Stimulated activated CD8-positive, alpha-beta memory T cell treated with anti-CD3 and anti-CD28 coated beads, Interleukin-4, amount 100 ng/mL, for 4 hours (primary cell): Measurements from ENCODE around the gene CCS.
"Not testable (repeated sequence)": the region's sequence is repeated elsewhere in the genome, so short reads cannot be mapped to it uniquely, and the experiment has no call there.

Experiments
- DNase-seq, 2 donors: peaks; one replicate each; pipeline ENCODE4 v3.0.0-alpha.2; 2020; ENCODE audit warnings: low read depth in 2 of 2, low spot score in 1 of 2

The CCS gene

GRCh38 chr11:66625041-66625751, 32.2 kb downstream of the CCS start:
- DNase-seq = no peak

- DNase-seq = no peak
Measured at GRCh38 chr11:66625752-66626149, 32.8 kb downstream of the CCS start.

DNA sequence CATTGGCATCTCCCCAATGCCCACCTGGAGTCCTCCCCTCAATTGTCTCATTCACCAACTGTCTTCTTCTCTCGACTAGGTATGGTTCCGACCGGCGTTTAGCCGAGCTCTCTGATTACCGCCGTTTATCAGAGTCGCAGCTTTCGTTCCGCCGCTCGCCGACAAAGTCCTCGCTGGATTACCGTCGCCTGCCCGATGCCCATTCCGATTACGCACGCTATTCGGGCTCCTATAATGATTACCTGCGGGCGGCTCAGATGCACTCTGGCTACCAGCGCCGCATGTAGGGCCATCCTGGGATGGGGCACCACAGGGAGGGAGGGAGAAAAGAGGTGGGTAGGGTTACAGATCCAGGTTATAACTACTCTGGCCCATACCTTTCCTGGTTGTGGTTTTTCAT, 33.4 kb downstream of the CCS start:
- DNase-seq = no peak

- DNase-seq = no peak
Measured at GRCh38 chr11:66626926-66627325, 33.9 kb downstream of the CCS start.

DNA sequence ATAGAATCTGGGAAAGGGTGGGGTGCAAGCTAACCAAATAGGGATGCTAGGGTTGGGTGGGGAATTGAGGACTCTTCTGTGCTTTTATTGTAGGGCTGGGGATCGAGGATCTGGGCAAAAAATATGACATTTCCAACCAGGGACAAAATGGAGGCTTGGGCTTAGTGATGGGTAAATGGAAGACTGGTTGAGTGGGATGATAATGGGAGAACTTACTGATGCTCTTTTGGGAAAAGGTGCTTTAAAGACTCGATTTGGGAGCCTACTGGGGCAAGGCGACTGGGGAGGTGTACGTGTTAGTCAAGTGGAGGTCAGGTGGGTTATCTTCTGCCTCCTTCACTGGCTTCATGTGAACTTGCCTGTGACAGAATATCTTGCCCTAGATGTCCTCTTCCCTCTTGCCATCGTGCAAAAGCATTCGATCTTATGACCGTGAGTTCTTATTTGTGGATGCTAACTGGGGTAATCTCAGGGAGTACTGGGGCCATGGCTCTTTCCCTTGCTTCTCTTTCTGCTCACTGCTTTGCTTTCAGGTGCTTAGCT, 35.1 kb downstream of the CCS start:
- no peak for DNase-seq

- DNase-seq = no peak
Measured at GRCh38 chr11:66629356-66629755, 36.4 kb downstream of the CCS start.

DNA sequence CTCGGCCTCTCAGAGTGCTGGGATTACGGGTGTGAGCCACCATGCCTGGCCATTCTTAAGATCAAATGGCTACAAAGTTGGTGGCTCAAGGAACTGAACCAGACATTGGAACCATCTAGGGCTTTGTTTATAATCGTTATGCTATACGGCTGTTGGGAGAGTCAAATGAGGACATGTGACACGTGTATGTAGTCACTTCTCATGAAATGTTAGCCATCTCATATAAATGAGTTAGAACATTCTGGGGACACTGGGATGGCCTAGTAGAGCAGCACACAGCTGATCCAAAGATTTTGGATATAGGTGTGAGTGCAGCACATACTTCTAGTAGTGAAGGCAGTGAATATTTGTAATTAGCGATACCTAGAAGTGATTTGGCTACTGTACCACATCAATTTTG, 38.9 kb downstream of the CCS start:
- DNase-seq = no peak

DNA sequence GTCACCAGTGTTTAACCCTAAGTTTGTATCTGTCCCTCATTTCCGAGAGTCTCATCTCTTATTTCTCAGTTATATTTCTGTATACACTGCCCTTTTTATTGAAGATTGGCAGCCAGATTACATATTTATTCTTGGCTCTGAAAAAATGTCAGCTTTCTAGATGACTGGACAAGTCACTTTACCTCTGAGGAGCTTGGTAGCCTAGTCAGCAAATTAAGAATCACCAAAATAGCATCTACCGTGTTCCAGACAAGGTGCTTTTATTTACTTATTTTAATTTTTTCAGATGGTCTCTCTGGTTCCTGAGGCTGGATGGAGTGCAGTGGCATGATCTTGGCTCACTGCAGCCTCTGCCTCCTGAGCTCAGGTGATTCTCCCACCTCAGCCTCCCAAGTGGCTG, 40.0 kb downstream of the CCS start:
- DNase-seq = no peak

DNA sequence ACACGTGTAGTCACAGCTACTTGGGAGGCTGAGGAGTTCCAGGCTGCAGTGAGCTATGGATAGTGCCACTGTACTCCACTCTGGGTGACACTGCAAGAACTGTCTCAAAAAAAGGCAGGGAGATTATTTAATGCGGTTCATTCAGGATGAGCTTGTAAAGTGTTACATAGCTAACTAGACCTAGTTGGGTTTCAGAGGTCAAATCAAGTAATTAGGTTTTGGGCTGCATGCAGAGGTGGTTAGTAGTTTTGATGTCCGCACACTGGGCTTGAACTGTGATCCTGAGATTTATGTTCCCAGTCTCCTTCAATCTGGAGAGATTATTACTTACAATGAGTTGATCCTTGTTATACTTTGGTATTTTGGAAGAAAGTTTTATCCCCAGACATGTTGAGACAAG, 43.4 kb downstream of the CCS start:
- no peak for DNase-seq

- DNase-seq = no peak
Measured at GRCh38 chr11:66637557-66638176, 44.7 kb downstream of the CCS start.

DNA sequence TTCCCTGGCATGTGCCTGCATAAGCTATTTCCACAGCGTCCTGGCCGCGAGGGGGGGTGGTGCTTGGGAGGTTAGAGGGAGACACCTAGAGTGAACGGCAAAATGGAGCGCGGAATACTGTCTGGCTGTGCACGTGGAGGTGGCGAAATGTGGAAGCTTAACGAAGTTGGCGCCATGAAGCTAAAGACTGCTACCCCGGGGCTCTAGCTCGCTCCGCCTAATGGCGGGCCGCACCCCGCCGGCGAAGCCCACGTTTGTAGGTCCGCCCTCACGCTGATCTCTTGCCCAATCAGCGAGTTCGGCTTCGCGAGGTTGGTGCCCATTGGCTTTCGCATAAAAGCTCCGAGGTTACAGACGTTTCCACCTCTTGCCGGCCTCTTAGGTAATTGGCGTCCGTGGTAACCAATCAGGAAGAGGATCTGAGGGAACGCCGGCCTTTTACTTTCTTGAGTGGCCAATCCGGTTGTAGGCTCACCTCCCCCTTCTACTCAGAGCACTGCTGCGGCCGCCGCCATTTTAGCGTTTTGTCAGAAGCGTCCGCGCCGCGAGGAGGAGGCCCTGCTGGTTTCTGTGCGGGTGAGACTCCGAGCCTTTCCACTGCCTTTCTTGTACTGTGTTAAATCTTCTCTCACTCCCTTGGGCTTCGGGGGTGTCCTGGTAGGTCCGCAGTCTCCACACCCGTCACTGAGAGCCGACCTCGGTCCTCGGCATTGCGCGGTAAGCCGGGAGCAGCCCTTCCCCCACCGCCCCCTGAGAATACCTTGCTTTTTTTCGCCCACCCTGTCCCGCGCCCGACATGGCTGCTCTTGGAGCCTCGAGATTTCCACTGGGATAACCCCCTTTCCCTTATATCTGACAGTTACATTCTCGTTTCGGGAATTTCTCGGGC, 45.4 kb downstream of the CCS start, which contains the start of gene RBM4:
Gene RBM4, plus strand, starts transcription at position 527 of the 889 bp plus-strand sequence. CDS start 1,009 bp downstream, outside the sequence.
- peak; percentile 87 to 92 for DNase-seq

GRCh38 chr11:66639066-66639813, 46.3 kb downstream of the CCS start:
- DNase-seq = no peak

- not testable (repeated sequence) for DNase-seq
Measured at GRCh38 chr11:66639814-66640340, 46.9 kb downstream of the CCS start.

- DNase-seq = no peak
Measured at GRCh38 chr11:66641834-66642233, 48.8 kb downstream of the CCS start.

DNA sequence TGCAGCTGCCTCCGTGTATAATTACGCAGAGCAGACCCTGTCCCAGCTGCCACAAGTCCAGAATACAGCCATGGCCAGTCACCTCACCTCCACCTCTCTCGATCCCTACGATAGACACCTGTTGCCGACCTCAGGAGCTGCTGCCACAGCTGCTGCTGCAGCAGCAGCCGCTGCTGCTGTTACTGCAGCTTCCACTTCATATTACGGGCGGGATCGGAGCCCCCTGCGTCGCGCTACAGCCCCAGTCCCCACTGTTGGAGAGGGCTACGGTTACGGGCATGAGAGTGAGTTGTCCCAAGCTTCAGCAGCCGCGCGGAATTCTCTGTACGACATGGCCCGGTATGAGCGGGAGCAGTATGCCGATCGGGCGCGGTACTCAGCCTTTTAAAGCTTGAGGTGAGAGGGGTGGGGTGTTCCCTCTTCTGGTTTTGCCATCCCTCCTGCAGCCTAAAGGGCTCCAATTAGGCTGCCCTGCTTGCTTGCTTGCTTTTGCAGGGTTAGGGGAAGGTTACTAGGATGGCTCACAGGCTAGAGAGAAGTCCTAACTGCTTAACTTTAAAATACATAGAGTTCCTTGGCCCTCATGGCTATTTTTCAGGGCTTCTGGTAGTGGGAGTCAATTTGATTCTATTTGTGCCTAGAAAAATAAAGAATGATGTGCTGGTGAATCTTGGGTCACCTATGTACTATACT, 50.9 kb downstream of the CCS start:
- DNase-seq = no peak

DNA sequence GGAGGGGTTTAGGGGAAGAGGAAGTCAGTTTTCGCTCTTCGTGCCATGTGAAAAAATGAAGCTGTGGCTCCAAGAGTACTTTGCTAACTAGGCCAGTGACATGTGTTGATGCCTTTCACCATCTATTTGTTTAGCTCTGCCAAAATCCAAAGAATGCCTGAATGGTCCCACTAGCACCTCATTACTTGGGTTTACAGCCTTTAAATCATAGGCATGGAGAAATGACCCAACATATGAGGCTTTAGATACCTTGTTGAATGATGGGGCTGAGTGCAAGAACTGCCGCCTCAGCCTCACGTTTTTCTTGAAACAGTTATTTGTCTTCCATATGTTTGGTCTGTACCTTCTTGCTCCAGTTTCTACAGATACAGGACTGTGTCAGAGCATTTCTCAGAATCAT, 53.8 kb downstream of the CCS start:
- no peak for DNase-seq

DNA sequence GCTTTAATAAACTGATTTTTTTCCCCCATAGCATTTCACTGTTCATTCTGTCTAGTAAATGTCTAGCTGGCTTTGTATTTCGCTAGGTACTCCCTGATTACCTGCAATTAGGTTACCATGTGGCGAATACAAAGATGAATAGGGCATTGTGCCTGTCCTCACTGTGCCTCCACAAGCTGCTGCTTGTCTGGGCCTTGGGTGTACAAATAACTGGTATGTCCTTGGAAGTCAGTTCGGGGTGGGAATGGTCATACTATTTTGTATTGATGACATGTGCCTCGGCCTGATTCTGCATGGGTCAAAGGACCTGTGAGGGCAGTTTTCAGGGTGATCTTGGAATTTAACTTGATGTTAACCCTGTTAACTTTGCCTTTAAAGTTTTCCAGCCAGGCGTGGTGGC, 56.9 kb downstream of the CCS start:
- no peak for DNase-seq

- DNase-seq = no peak
Measured at GRCh38 chr11:66651016-66651415, 58.0 kb downstream of the CCS start.

DNA sequence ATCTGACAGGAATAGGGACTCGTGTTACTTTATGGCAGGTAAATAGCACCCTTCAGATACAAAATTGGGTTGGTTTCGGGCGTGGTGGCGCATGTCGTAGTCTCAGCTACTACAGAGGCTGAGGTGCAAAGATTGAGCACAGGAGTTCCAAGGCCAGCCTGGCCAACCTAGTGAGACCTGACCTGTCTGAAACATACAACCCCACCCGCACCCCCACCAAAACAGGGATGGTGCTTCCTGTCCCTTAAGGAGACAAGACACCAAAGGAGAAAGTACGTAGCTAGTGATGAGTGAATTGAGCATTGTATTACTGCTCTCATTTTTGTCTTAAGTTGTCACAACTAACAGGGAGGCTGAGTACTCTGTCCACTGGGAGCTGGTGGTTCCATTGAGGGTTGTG, 59.7 kb downstream of the CCS start:
- DNase-seq = no peak

DNA sequence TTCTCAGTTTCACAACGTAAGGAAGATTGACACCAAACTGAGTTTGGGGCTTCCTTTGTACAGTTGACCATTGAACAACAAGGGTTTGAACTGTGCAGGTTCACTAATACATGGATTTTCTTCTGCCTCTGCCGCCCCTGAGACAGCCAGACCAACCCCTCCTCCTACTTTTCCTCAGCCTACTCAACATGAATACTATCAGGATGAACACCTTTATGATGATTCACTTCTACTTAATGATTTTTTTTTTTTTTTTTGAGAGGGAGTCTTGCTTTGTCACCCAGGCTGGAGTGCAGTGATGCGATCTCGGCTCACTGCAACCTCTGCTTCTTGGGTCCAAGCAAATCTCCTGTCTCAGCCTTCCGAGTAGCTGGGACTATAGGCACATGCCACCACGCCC, 60.1 kb downstream of the CCS start:
- DNase-seq = no peak
